ENCODE data around the gene HECW1.
"Not testable (repeated sequence)": the region's sequence is repeated elsewhere in the genome, so short reads cannot be mapped to it uniquely, and the experiment has no call there.

The HECW1 gene

GRCh38 chr7:43308913-43309705 is 196.7 kb downstream of the HECW1 start:
- no peak for DNase-seq (ENCODE audit: low read depth in 2 of 2)

GRCh38 chr7:43309706-43310022 is 197.2 kb downstream of the HECW1 start:
- DNase-seq (ENCODE audit: low read depth in 2 of 2): no peak

GRCh38 chr7:43311052-43311451 is 198.6 kb downstream of the HECW1 start:
- DNase-seq (ENCODE audit: low read depth in 2 of 2): no peak

- no peak for DNase-seq (ENCODE audit: low read depth in 2 of 2)
Measured at GRCh38 chr7:43311694-43312093, 199.2 kb downstream of the HECW1 start.

GRCh38 chr7:43313628-43314378 is 201.4 kb downstream of the HECW1 start:
- no peak for DNase-seq (ENCODE audit: low read depth in 2 of 2)

- DNase-seq (ENCODE audit: low read depth in 2 of 2): peak in 1 of 2 donors; percentile 28
Measured at GRCh38 chr7:43314379-43315158, 202.1 kb downstream of the HECW1 start.

DNA sequence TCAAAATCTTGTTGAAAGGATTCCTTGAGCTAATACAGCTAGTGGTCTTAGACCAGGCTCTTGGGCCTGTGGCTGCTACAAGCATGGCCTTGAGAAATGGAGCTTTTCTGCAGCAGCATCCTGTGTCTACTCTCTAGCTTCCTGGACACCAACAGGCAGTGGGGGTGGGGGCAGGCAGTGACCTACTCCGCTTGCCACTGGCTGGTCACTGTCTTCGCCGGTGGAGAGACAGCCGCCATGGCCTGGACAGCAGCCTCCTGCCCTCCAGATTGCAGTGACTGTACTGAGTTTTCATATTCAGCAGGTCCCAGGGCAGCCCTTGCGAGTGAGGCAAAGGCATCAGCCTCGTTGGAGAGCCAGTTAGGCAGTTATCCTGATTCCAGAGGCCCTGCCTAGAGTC is 204.6 kb downstream of the HECW1 start:
- no peak for DNase-seq (ENCODE audit: low read depth in 2 of 2)

DNA sequence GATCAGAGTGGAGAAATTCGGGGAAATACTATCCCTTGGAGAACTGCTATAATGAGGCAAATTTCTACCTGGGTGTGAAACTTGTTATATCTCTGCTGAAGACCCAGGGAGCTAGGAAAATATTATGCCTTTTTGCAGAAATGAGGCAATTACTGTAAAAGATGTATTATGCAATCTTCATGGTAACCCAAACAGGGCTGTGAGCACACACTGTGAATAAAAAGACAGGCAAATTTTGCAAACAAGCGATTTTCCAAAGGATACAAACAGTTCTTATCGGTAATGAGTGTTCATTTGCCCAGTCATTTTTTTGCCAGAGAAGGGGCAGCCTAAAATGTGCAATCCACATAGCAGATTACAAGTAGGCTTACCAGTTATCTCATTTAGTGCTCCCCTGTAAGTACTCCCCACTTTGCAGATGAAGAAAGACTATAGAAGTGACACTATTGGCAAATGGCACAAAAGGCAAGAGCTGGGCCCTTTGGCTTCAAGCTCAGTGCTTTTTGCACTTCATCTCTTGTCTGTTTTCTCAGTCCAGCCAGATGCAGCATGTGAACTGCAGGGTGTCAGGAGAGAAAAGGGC is 205.8 kb downstream of the HECW1 start:
- DNase-seq (ENCODE audit: low read depth in 2 of 2): no peak

DNA sequence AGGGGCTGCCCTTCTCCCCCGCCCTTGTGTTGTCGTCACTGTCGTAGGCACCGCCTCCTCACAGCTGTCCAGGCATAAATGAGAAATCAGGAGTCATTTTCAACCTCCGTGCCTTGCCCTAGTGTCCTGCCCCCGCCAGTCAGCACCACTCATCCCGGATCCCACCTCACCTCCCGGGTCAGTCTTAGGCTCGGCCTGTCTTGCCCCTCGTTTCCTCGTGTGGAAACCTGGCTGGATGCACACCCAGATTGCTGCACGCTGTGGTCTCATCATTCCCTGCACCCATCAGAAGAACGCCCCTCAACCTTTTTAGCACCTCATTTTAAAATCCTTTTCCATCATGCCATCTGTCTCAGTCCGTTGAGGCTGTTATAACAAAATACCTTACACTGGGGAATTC is 213.1 kb downstream of the HECW1 start:
- DNase-seq (ENCODE audit: low read depth in 2 of 2): no peak

GRCh38 chr7:43328336-43328735 is 215.9 kb downstream of the HECW1 start:
- DNase-seq (ENCODE audit: low read depth in 2 of 2): no peak

- DNase-seq (ENCODE audit: low read depth in 2 of 2): no peak
Measured at GRCh38 chr7:43328785-43329380, 216.4 kb downstream of the HECW1 start.

GRCh38 chr7:43332193-43332796 is 219.8 kb downstream of the HECW1 start:
- no peak for DNase-seq (ENCODE audit: low read depth in 2 of 2)

- no peak for DNase-seq (ENCODE audit: low read depth in 2 of 2)
Measured at GRCh38 chr7:43337191-43337590, 224.7 kb downstream of the HECW1 start.

DNA sequence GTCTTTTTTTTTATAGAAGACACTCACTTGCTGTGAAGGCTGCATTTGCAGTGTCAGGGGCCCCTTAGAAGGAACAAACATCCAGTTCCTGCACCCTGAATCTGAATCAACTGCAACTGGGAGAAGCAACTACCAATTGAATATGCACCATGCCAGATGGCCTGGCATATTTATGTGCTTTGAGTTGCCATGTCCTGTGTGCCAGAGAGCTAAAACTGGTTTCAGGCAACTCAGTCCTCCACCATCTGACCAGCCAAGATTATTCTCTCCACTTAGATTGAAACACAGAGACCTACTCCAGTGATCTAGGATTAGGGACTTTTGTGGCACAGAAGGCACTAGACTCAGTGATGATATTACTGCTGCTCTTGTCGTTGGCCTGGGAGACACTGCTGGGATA is 225.4 kb downstream of the HECW1 start:
- no peak for DNase-seq (ENCODE audit: low read depth in 2 of 2)

GRCh38 chr7:43341132-43341531 is 228.7 kb downstream of the HECW1 start:
- no peak for DNase-seq (ENCODE audit: low read depth in 2 of 2)

GRCh38 chr7:43343417-43343816 is 231.0 kb downstream of the HECW1 start:
- not testable (repeated sequence) for DNase-seq (ENCODE audit: low read depth in 2 of 2)

DNA sequence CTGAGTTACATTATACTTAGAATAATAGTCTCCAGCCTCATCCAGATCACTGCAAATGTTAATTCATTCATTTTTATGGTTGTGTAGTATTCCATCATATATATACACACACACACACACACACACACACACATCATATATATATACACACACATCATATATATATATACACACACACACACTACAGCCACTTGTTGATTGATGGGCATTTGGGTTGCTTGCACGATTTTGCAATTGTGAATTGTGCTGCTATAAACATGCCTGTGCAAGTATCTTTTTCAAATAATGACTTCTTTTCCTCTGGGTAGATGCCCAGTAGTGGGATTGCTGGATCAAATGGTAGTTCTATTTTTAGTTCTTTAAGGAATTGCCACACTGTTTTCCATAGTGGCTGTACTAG is 233.2 kb downstream of the HECW1 start:
- not testable (repeated sequence) for DNase-seq (ENCODE audit: low read depth in 2 of 2)

DNA sequence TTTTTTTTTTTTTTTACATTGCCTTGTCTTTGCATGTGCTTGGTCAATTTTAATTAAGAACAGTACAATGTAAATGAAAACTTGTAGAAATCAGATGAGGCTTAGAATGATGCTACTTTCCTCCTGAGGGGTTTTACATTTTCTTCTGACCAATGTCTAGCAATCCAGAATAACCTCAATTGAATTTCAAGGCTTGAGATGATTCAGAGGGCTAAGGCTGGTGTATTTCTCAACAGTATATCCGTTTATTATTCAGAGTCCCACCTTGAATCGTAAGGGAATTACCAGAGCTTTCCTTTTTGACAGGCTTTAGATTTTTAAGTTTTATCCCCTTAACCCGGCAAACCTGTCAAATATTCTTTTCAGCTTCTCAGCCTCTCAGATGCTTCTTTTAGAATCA is 239.2 kb downstream of the HECW1 start:
- DNase-seq (ENCODE audit: low read depth in 2 of 2): no peak

GRCh38 chr7:43353902-43354301 is 241.5 kb downstream of the HECW1 start:
- DNase-seq (ENCODE audit: low read depth in 2 of 2): no peak

DNA sequence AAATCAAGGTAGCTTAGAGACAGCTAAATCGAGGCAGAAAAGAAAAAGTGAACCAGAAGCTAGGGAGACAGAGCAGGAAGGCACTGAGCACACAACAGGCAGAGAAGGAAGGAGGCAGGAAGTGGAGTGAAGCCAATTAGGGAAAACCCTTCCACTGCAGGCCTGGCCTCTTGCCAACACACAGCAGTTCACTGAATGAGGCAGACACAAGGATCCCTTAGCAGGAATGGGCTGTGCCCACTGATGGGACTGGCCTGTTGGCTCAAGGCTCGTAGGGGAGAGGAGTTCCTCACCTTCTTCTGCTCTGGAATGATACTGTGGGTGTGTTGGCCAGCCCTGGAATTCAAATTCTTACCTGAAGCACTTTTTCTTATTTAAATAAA is 250.2 kb downstream of the HECW1 start:
- no peak for DNase-seq (ENCODE audit: low read depth in 2 of 2)

DNA sequence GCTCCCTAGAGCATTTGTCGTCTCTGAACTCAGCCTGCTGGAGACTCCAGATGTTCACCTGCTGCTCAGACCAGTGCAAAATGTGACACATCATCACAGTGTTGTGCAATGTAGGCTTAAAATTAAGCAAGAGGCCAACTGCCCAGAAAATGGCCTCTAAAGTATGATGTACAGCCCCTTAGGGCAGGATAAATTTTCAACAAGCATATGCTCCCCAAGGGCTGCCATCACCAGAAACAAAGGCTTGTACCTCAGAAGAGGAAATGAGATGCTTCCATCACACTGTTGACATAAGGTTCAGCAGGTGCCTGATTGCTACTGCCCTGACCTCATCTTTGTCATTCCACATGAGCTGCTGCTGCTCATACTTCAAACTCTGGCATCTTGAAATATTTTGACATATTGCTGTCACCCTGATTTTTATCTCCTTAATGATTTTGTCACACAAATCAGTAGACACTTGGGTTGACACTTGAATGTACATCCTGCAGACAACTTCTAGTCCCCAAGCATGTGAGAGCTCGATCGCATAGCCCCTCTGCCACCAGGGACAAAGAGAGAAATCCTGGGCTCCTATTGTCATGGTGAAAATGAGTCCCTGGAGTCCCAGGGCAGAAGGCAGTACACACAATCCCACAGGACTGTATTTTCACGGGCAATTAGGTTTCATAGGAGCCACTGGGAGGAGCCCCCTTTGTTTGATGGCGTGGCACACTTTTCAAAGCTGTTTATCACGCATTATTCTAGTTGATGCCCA is 250.8 kb downstream of the HECW1 start:
- DNase-seq (ENCODE audit: low read depth in 2 of 2): no peak

Data from stimulated activated CD8-positive, alpha-beta memory T cell treated with anti-CD3 and anti-CD28 coated beads, Interleukin-2, amount 100 ng/mL, for 48 hours (primary cell).